ENCODE results near the gene KRTAP10-11. TPM values are rescaled to one million over a fixed set of nuclear protein-coding genes. Genes with fewer than 3 reads are reported as not detected.

KRTAP10-11 gene
- total and polyA plus RNA-seq, 2 of the 8 experiments (the other 6 are each of a cell fraction or from before 2014, with no cell fraction given), result not detected

- H2AFZ ChIP-seq (ENCODE audit: low read length), result no peak overlapping the region
- H3K4me1 ChIP-seq (replicated peaks in 1 of 4; ENCODE audit: control insufficient read depth in 3 of 4, insufficient read depth in 4 of 4, low read length in 3 of 4), result peaks cover 0 to 8% (median 0%) of the 10 kb centered on the region in 4 experiments; a peak in 2 of 7 replicates
- no peak overlapping the region for H2BK15ac ChIP-seq (ENCODE audit: low read length)
- no peak overlapping the region for H4K8ac ChIP-seq (ENCODE audit: extremely low read depth, insufficient read depth, low read length)
- FAIRE-seq (no peak), DNase-seq (ENCODE audit: low read depth in 1 of 2, low spot score in 2 of 2) (no peak)
- H4K20me1 ChIP-seq (replicated peaks in 1 of 2; ENCODE audit: control insufficient read depth in 1 of 2, insufficient read depth in 2 of 2, low read length in 2 of 2), result no peaks in the 10 kb centered on the region
- POLR2A ChIA-PET (ENCODE audit: partially characterized antibody), result interaction anchor here (1.5 kb wide), 1 partner anchor 8 kb away, joined by 4 read pairs; no protein-coding TSS in a partner anchor
- H2AK5ac ChIP-seq (ENCODE audit: low read depth, low read length), result no peak overlapping the region
- no peaks in the 10 kb centered on the region; a peak in 1 of 4 replicates for H3K79me2 ChIP-seq (ENCODE audit: control insufficient read depth in 1 of 2, insufficient read depth in 2 of 2, low read length in 2 of 2)
- no peak for TF ChIP-seq GABPA (IDR thresholded peaks at IDR 0.05; ENCODE audit: borderline replicate concordance, insufficient read depth, low read length)
- TF ChIP-seq PHF8 (conservative IDR thresholded peaks at IDR 0.05; ENCODE audit: low read depth, low read length), result no peak
- TF ChIP-seq FOSL1 (IDR thresholded peaks at IDR 0.05; ENCODE audit: insufficient read depth, low read depth, low read length), result no peak
- TF ChIP-seq POLR2A (IDR thresholded peaks at IDR 0.05; ENCODE audit: control extremely low read depth in 1 of 2, low read depth in 2 of 2, low read length in 2 of 2), result no peak
- TF ChIP-seq EGR1 (IDR thresholded peaks at IDR 0.05; ENCODE audit: borderline replicate concordance, low read depth, low read length), result no peak
- no peak for TF ChIP-seq SP4 (IDR thresholded peaks at IDR 0.05; ENCODE audit: low read length)
- no peak for TF ChIP-seq USF2 (IDR thresholded peaks at IDR 0.05; ENCODE audit: low read length)
- no peak for TF ChIP-seq E2F6 (IDR thresholded peaks at IDR 0.05)
- no peak for TF ChIP-seq BACH1 (IDR thresholded peaks at IDR 0.05; ENCODE audit: low read length)
- TF ChIP-seq POU5F1 (IDR thresholded peaks at IDR 0.05; ENCODE audit: low read depth, low read length), result no peak
- H3K14ac ChIP-seq (ENCODE audit: insufficient read length), result no peak overlapping the region
- no peak overlapping the region for H2BK20ac ChIP-seq (ENCODE audit: low read length)
- no peak overlapping the region for H2BK5ac ChIP-seq (ENCODE audit: low read depth, low read length)
- CTCF ChIA-PET (ENCODE audit: partially characterized antibody), result interaction anchor here (0.9 kb wide), 1 partner anchor 14 kb away, joined by 3 read pairs; no protein-coding TSS in a partner anchor
- H3K18ac ChIP-seq (ENCODE audit: extremely low read depth, low read length), result no peak overlapping the region
- no peaks in the 10 kb centered on the region for H3K23me2 ChIP-seq (ENCODE audit: low read depth, low read length)
- H3K9me3 ChIP-seq (ENCODE audit: insufficient read depth in 2 of 2, low read depth in 1 of 2, low read length in 1 of 2), result peaks cover 4% of the 10 kb centered on the region in 2 experiments; a peak in 2 of 4 replicates
- H2BK12ac ChIP-seq (ENCODE audit: low read depth, low read length), result no peak overlapping the region
- H3K27ac ChIP-seq (ENCODE audit: low read depth, low read length), result no peak overlapping the region
- H3K4me2 ChIP-seq (ENCODE audit: insufficient read depth in 1 of 2, low read depth in 2 of 2, low read length in 2 of 2), result no peak overlapping the region
- H4K91ac ChIP-seq (replicated peaks; ENCODE audit: insufficient read length, low read length), result no peak overlapping the region
- no peak overlapping the region for H4K5ac ChIP-seq (ENCODE audit: insufficient read length, low read depth, low read length)
- H3K23ac ChIP-seq (ENCODE audit: insufficient read length), result no peak overlapping the region
- no peaks in the 10 kb centered on the region for H3K36me3 ChIP-seq (ENCODE audit: control insufficient read depth in 2 of 4, insufficient read depth in 4 of 4, low read length in 3 of 4)
- no peak overlapping the region for H3K4me3 ChIP-seq (ENCODE audit: extremely low read depth in 1 of 4, insufficient read depth in 2 of 4, low read depth in 3 of 4, low read length in 4 of 4)
- H3K79me1 ChIP-seq (ENCODE audit: low read depth, low read length), result no peaks in the 10 kb centered on the region
- 91% methylated on average over 5 of the region's 5 CpGs; no CpG with 5 or more reads in 1 of the 2 experiments for WGBS, 2 experiments (ENCODE audit: extremely low coverage in 1 of 2, insufficient coverage in 1 of 2, insufficient read length in 1 of 2, insufficient replicate concordance in 2 of 2, low coverage in 1 of 2, low lambda C conversion rate in 2 of 2, missing lambda C conversion rate in 1 of 2)
- H3K27me3 ChIP-seq (replicated peaks in 1 of 4; ENCODE audit: control insufficient read depth in 3 of 4, extremely low read depth in 1 of 4, insufficient read depth in 3 of 4, low read length in 3 of 4), result no peaks in the 10 kb centered on the region
- no peak overlapping the region for H2BK120ac ChIP-seq (replicated peaks; ENCODE audit: low read depth, low read length)
- no peak overlapping the region for H3K56ac ChIP-seq (replicated peaks; ENCODE audit: insufficient read length, low read depth, low read length)
- no peak overlapping the region for H3K9ac ChIP-seq (replicated peaks in 1 of 4; ENCODE audit: extremely low read depth in 1 of 4, low read depth in 3 of 4, low read length in 3 of 4)
- H3K4ac ChIP-seq (replicated peaks; ENCODE audit: insufficient read length, low read depth, low read length), result peak overlapping the region; percentile 44
Observed at GRCh38 chr21:44664691-44665090, 18.5 kb downstream of the KRTAP10-11 start.
